NOMO-1 (cell line): ENCODE data around the gene KRT13.

Experiments
- DNase-seq, 2 experiments: peaks; one replicate each; lab custom pipeline; 2025; ENCODE audit not compliant: unreplicated experiment in 2 of 2; lab: John Stamatoyannopoulos, UW

KRT13 gene

DNA sequence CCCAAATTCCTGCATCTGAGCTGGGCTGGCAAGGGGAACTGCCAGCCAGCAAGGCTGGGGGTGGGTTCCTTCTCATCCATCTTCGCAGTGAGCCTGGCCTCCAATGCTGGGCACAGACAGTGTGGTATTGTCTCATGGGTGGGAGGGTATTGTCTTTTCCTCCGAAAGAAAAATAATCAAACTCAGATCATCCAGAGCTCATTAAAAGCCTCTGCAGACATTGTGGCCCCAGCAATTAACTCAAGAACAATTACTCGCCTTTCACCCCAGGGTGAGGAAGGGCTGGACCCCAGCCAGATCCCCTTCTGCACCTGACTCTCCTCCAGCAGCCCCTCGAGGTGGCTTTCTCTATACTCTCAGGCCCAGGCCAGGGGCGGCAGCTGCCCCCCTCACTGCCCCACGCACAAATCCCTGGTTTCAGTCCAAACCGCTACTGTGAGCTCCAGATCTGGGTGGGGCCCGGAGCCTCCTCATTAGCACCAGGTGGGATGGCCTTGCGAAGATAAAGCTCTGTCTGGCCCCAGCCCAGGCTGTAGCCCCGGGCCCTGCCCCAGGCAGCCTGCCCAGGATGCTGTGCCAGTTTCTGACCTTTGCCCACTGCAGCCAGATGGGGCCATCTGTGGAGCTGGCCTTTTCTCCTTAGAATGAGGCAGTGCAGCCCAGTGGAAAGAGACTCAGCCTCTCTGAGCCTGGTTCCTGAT is 15.6 kb upstream of the KRT13 start:
- no peak for DNase-seq

DNA sequence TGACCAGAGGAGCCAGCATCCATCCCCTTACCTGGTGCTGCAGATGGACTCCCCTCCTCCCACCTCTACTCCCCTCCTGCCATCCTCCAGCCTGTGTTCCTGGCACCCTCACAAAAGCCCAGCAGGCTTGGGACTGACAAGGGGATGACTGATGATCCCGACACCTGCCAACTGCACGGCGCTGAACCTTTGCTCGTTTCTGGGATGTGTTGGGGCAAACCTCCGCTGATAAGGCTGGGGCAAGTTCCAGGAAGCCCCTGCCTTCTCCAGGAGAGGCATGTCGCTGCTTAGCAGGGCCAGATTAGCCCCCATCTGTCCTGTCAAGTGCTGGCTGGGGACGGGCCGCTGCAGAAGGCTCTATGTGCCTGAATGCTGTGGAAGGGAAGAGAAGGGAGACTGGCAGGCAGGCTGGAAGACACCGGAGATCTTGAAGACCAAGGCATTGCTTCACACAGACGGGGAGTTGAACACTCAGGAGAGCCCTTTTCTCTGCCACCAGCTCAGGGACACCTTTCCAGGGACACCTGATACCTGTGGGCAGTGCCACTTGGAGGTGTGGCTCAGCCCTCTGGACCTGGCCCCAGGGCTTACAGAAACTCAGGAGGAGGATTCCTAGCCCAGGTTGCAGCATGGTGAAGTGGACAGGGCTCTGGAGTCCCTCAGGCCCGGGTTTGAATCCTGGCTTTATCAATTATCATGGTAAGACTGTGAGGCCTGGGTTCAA is 14.3 kb upstream of the KRT13 start:
- no peak for DNase-seq

DNA sequence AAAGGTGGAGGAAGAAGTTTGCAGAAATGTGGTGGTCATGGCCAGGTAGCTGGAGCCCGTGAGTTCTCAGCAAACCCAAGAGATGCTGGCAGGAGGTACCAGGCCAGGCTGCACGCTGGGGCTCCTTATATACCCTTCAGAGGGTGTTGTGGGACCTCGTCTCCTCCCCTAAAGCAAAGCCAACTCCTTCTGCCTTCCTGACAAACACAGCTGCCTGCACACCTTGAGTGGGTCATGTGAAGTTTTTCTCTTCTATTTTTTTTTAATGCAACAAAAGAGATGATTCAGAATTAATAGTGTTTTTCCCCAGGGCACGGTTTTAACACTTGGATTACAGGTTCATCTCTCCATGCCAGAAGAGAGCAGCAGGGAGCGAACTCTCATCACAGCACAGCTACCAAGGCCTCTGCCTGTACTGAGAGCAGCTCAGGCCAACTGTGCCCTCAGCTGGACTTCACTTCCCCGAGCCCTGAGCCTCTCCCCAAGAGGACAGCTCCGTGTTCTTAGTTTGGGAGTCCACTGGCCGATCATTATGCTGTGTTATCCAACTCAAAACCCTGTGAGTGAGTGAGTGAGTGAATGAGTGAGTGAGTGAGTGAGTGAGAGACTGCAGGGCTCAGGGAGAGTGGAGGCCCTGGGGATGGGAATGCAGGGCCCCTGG is 13.5 kb upstream of the KRT13 start, which contains the start of gene KRT15:
TSS of gene KRT15 (minus strand) at position 102 of the 661 bp plus-strand sequence. CDS start at position 39, 63 bp downstream.
- DNase-seq = no peak

DNA sequence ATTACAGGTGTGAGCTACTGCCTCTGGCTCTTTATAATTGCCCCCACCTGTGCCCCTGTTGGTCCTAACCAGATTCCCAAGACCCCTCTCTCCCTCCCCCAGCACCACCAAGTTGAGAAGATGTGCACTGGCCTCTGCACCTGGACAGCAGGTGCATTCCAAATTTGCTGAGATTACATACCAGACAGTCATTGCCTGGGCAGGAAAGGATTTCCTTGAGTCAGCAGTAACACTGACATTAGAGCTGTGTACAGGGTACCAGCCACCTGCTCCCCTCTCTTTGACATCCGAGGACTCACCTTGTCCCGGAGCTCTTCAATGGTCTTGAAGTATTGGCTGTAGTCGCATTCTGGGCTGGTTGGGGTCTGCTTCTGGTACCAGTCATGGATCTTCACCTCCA is 12.6 kb upstream of the KRT13 start:
- DNase-seq = no peak

DNA sequence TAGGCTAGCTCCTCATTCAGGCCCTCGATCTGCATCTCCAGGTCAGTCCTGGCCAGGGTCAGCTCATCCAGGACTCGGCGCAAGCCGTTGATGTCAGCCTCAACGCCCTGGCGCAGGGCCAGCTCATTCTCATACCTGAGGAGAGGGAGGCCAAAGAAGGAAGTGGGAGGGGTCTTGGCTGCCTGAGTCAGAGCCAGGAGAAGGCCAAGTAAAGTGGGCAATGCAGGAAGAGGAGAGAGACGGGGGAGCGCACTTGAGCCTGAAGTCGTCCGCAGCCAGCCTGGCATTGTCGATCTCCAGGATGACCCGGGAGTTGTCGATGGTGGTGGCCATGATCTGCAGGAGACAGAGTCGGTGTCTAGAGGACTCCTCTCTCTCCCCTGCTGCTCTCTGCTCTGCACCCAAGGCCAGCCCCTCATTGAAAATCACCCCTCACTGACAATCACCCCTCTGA is 11.4 kb upstream of the KRT13 start:
- DNase-seq = no peak

DNA sequence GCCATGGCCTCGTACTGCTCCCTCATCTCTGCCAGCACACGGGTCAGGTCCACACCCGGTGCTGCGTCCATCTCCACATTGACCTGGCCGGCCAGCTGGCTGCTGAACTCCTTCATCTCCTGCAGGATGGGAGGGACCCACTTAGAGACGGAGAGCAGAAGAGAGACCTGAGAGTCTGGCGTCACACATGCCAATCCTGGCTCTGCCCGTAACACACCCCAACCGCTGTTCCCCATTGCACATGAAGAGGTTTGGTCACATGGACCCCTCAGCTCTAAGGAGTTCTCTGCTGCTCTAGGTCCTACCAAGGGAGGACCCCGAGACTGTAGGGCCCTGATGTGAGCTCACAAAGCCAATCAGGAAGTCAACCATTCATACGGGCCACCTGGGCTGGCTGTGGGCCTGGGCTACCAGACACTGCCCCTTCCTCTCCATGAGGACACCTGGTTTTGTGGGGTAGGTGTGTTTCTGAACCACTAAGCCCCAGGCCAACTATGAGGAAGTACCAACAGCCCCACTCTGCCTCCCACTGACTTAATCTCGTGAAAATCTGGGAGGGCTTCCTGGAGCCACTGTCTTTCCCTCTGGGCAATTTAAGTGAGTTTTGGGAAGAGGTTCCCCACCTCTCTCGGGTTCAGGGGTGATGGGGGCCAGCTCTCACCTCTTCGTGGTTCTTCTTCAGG is 10.9 kb upstream of the KRT13 start:
- DNase-seq = no peak

DNA sequence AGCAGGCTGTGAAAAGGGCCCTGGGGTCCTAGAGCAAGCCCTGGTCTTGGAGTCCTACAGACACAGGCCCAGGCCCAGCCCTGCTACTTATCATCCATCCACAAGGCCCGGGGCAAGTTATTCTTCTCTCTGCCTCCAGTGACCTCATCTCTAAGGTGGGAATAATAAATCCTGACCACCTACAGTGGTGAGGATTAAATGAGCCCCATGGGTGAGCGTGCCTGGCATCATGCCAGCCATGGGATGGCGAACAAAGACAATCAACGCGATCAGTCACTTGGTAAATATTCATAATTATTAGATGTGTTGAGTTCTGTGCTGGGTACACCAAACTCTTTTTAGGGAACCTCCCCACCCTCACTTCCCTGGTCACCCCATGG is 7.7 kb upstream of the KRT13 start:
- DNase-seq = no peak

DNA sequence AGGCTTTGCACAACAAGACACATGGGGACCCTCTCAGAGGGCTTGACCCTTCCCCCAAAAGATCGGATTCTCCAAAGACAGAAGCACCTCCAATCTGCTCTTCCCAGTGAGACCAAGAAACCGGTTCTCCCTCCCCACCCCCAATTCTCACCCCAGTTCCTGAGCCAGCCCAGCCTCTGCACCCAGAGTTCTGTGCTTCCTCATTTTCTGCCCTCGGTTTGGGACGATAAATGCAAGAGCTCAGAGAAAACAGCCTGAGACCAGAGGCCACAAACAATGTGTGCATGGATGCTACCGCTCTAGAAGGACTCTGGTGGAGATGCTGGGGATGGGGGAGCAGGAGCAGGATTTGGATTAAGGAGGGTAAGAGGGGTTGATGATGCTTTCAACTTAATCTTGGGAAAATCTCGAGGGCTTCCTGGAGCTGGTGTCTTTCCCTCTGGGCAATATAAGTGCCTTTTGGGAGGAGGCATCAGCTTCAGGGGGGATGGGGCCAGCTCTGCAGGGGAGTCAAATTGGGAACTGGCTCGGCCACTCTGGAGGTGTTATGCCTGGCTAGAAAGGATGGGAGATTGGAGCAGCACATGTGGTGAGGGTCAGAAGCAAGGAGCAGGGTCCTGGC is 7.2 kb upstream of the KRT13 start:
- peak; percentile 15 to 17 for DNase-seq

DNA sequence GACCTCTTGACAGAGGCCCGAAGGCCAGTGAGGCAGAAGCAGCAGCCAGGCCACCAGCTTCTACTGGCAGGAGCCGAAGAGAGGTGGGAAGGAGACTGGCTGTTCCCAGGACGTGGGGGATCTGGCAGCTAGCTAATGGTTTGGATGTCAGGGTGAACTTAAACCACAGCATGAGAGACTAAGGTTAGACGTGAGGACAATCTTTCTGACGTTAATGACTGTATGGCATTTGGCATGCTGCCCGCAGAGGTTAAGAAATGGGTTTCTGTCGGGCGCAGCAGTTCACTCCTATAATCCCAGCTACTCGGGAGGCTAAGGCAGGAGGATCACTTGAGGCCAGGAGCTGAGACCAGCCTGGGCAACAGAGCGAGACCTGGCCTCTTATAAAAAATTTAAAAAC is 6.3 kb upstream of the KRT13 start:
- no peak for DNase-seq

DNA sequence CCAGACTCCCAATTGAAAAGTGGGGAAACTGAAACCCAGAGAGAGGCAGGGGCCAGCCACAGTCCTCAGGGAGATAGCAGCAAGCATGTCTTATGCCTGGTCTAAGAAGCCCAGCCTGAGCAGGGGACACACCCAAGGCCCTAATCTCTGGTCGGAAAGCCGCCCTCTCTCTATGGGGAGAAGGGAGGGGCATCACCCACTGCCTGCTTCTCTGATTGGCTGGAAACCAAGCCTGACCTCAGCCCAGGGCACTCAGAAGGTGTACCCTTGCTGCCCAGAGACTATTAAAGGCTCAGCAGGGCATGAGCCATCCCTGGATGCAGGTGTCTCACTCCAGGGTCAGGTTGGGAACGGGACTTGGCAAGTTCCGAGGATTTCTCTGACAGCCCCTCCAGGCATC is 5.7 kb upstream of the KRT13 start:
- no peak for DNase-seq

DNA sequence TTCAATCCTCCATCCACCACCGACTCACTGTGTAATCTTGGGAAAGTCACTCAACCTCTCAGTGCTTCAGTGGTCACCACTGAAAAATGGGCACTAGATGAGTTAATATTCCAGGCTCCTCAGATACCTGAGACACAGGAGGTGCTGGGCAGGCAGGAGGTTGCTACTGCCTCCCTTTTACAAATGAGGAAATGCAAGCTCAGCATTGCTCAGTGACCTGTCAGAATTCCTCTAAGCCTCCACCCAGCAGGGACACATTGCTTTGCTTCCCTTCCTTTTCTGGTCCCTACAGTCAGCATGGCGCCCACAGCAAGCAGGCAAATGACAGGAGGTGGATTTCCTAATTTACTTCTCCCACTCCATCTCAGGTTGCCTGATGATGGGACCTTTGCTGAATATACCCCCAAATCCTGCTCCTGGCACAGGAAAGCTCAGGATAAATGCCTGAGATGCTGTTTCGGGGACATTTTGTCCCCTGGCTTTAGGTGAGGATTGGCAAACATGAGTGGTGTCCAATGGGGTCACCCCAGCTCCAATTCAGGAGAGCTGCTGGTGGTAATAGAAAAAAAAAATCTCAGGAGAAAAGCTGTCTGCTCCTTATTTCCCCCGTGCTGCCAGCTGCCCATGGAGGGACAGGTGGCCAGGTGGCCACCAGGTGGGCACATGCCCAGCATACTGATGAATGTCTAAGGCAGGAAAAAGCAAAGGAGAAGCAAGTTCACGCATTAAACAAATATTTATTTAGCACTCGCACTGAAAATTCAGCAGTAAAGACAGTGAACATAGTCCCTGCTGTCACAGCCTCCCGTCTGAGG is 5.0 kb upstream of the KRT13 start:
- DNase-seq = no peak

DNA sequence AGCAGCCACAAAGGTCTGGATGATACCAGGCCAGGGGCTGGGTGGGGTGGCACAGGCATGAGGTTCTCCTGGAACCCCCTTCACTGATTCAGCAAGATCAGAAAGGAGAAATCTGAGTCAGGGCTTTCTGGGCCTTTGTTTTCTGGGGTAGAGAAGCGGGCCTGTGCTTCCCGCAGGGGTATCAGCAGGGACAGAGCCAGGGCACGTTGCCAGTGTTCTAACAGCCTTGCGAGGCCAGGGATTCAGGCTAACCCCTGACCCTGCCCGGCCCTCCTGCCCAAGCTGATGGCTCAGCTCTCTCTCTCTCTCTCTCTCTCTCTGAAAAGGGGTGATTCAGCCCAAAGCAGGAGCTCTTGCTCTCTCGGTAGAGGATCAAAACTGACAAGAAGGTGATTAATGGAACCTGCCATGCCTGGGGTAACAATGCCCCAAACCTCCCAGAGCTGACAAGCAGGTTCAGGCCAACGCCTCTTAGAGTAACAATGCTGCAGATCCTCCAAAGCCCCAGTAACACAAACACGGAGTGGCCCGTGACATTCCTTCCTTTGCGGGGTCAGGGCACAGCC is 2.0 kb upstream of the KRT13 start:
- DNase-seq = no peak

DNA sequence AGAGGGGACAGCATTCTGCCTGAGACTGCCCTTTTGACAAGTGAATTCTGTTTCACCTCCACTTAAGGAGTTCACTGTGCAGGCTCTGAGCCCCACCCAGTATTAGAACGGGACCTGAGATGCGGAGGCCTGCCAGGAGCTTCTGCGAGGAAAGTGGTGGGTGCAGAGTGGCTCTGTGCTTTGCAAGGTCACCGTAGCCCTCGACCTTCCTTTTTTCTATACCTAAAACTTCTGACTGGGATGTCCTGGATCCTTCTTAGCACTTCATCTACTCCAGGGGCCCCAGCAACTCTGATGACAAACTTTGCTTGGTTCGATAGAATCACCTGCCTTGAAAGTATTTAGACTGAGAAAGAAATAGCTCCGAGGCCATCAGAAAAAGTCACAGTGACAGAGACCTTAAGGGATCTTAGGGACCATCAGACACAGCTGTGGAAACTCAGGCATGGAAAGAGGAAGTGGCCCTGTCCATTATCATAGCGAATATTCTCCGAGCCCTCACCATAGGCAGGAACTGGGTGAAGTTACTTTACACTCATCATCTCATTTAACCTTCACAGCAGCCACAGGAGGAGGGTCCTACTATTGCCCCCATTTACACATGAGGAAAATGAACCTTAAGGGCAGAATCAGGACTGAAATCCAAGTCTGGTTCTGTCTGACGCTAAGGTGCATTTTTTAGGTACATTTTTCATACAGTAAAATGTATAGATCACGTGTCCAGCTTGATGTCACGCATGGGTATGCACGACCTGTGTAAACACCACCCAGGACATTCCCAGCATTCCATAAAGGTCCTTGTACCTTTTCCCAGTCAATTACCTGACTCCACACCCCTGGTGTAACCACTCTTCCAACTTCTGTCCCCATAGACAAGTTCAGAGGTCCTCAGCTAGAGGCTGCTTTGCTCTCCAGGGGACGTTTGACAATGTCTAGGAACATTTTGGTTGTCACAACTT is 676 bp upstream of the KRT13 start:
- DNase-seq = peak; percentile 48 to 81

DNA sequence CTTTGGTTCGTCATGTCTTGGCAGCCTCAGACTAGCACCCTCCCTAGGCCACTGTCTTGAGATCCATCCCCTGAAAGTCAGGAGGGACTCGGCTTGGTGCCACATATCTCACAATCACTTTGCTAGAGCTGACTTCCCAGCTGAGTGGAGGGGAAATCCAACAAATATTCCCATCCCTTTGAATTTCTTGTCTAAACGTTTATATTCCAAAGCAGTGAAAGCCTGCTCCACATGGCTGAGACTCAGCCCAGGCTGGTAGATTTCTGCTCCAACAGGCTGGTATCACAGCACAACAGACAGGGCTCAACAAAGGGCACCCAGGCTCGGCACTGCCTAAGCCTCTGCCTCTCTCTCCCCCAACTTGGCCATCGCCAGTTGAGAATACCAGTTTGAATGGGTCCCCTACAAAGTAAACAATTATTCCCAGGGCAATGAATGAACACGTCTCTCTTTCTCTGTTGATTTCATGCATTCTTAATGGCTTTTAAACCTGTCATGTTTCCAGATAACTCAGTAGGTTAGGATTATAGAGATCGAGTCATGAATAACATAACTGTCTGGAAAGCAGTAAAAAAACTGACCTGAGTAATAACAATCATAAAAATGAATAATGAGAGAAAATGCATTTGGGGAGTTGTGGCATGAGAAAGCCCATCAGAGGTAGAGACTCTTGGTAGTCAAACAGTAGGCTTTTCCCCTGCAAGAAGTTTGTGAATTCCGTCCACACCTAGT is 1.0 kb downstream of the KRT13 start:
- DNase-seq = no peak

DNA sequence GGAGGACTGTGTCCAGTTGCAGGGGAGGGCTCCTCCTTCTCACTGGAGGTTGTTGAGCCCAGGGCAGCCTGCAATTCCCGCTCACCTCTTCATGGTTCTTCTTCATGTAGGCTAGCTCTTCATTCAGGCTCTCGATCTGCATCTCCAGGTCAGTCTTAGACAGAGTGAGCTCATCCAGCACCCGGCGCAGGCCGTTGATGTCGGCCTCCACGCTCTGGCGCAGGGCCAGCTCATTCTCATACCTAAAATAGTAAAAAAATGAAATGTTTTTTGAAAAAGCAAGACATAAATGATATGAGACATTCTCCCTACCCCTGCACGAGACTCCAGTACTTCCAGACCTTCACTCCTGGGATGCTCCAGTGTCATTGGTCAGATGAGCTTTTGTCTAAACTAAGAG is 2.2 kb downstream of the KRT13 start:
- no peak for DNase-seq

DNA sequence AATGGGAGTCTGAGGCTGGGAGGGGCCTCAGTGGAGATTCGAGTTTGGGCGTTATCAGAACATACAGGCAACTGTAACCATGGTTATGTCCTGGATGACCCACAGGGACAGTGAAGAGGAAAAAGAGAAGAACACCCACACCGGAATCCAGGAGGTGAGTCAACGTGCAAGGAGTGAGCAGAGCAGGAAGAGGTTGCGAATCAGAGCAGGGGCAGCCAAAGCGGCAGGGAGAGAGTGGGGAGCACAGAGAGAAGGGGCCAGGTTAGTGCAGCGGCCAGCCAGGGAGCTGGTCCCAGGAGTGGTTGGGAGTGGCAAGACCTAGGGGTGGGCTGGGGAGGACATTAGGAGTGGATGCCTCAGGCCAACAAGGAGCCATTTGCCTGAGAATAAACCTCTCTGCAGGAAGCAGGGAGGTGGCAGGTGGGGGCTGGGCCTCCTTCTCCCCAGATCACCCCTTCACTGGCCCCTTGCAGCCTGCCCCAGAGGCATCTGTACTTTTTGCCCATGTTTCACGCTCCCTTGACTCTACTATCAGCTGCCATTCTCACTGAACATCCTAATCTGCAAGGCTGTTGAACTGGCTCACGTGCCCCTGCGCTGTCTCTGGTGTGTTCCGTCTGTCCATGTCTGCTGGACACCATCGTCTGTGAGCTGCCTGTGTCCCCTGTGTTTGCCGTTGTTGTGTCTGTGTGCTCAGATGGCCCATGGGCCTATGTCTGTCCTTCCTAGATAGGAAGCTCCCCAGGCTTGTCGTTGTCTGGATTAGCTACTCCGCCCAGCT is 5.1 kb downstream of the KRT13 start:
- DNase-seq = no peak

DNA sequence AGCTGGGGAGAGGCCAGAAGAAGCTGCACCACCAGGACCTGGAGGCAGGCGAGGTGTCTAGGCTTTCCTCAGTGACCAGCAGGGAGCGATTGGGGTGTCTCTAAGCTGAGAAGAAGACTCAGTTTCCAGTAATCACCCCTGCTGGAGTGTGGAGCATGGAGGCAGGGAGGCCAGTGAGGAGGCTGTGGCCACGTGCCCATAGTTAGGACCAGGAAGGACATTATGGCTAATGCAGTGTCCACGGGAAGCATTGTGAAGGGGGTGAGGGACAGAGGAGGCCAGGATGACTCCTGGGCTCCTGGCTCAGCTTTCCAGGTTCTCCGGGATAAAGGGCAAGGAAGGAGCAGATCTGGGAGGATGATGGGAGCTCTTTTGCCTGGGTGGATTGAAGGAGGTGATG is 5.7 kb downstream of the KRT13 start:
- DNase-seq = no peak
